Testis (tissue), 3 donors: ENCODE results near the gene PYCR2. TPM values are rescaled to one million over a fixed set of nuclear protein-coding genes. Genes with fewer than 3 reads are reported as not detected.

Experiments used
- DNase-seq: peaks from one replicate; pipeline ENCODE4 v3.0.0-alpha.2; 2019
- H3K27ac ChIP-seq, 2 donors: fragments of 200-600 bp; sonication (generic); one replicate each; pipeline ENCODE4 v1.5.1; 2019
- H3K27me3 ChIP-seq: fragments of 200-600 bp; sonication (generic); one replicate; pipeline ENCODE4 v1.5.1; 2019
- H3K36me3 ChIP-seq: fragments of 200-600 bp; sonication (generic); one replicate; pipeline ENCODE4 v1.5.1; 2017; ENCODE audit warnings: low read depth; ENCODE audit errors: missing control alignments
- H3K4me1 ChIP-seq: fragments of 200-600 bp; sonication (generic); one replicate; pipeline ENCODE4 v1.5.1; 2019
- H3K4me3 ChIP-seq, 2 donors: fragments of 200-600 bp; sonication (generic); one replicate each; pipeline ENCODE4 v1.5.1; 2017 to 2019
- H3K9me3 ChIP-seq: fragments of 200-600 bp; sonication (generic); one replicate; pipeline ENCODE4 v1.5.1; 2017
- POLR2A ChIP-seq: fragments of 450-650 bp; IDR thresholded peaks from one replicate; pipeline ENCODE4 v1.6.1; 2017; ENCODE audit warnings: antibody characterized with exemption, mild to moderate bottlenecking, moderate library complexity
- WGBS, 2 donors: methylation state at CpG; one replicate each; pipeline ENCODE4 v1.1.5; 2018; 5-methylcytosine and 5-hydroxymethylcytosine counted together
- intact Hi-C: fragments of 100-400 bp; cut with DNase I; formaldehyde crosslinking; loops from one replicate; pipeline ENCODE4 v1.15.1; 2023; ENCODE audit warnings: low total_unique reads
- polyA plus RNA-seq: library from polyadenylated mRNA; stranded (reverse); fragments of 350-450 nt; fragmentation: Illumina TruSeq; extraction: RNeasy Lipid Tissue Mini Kit (QIAGEN cat#74804); gene quantifications from one replicate; pipeline ENCODE4 v1.2.3, GENCODE V29; 2014; ENCODE audit warnings: low read depth, low replicate concordance; ENCODE audit not compliant: insufficient read depth
- total RNA-seq, 2 donors: library from RNA; depleted of rRNA; stranded (reverse); fragments of >200 nt; gene quantifications; one replicate each; pipeline ENCODE4 v1.2.3, GENCODE V29; 2016
- TF ChIP-seq, protein P1 (sequence below), 3 experiments: fragments of 450-650 bp in 2 of 3; fragments of 200-600 bp in 1 of 3; sonication (generic) in 1 of 3; IDR thresholded peaks; one replicate each; pipeline ENCODE4 v1.5.1; 2016 to 2019; ENCODE audit warnings: antibody characterized with exemption in 3 of 3, mild to moderate bottlenecking in 2 of 3, moderate library complexity in 1 of 3

The PYCR2 gene
- total and polyA plus RNA-seq, 3 donors from 2014 or later = 60.7 to 85.3 (median 64.2) TPM

DNA sequence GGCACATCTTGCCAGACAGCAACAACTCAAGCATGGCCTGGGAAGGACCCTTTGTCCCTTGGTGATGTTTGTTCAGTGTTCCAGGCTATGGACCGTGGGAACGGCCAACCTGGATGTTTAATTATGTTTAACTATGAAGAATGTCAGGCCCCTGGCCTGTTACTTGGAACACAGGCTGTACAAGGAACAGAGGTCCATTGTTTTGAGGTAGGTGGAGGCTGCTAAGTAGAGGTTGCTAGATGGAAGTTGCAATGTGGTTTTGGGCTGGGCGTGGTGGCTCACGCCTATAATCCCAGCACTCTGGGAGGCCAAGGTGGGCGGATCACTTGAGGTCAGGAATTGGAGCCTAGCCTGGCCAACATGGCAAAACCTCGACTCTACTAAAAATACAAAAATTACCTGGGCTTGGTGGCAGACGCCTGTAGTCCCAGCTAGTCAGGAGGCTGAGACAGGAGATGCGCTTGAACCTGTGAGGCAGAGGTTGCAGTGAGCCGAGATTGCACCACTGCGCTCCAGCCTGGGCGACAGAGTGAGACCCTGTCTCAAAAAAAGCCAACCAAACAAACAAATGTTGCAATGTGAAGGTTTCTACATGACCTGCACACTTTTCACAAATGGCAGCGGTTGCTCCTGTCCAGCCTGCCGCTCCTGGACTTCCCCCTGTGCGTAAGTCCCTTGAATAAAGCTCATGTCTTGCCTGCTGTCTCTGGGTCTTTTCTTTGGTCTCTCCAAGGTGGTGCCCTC, 32.6 kb downstream of the PYCR2 start:
- no peak for TF ChIP-seq POLR2A
- TF ChIP-seq, protein P1, sequence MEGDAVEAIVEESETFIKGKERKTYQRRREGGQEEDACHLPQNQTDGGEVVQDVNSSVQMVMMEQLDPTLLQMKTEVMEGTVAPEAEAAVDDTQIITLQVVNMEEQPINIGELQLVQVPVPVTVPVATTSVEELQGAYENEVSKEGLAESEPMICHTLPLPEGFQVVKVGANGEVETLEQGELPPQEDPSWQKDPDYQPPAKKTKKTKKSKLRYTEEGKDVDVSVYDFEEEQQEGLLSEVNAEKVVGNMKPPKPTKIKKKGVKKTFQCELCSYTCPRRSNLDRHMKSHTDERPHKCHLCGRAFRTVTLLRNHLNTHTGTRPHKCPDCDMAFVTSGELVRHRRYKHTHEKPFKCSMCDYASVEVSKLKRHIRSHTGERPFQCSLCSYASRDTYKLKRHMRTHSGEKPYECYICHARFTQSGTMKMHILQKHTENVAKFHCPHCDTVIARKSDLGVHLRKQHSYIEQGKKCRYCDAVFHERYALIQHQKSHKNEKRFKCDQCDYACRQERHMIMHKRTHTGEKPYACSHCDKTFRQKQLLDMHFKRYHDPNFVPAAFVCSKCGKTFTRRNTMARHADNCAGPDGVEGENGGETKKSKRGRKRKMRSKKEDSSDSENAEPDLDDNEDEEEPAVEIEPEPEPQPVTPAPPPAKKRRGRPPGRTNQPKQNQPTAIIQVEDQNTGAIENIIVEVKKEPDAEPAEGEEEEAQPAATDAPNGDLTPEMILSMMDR (IDR thresholded peaks at IDR 0.05) = no peak
- Histone ChIP-seq H3K36me3 (no peaks in the 10 kb centered on the region), H3K4me1 (no peaks in the 10 kb centered on the region), H3K27me3 (no peaks in the 10 kb centered on the region), H3K4me3 (no peak overlapping the region), H3K9me3 (no peaks in the 10 kb centered on the region), H3K27ac (no peak overlapping the region)
- 93% methylated on average over 11 to 14 of the region's 14 CpGs for WGBS, 2 donors
- intact Hi-C loops = no loop called here
- DNase-seq = no peak

DNA sequence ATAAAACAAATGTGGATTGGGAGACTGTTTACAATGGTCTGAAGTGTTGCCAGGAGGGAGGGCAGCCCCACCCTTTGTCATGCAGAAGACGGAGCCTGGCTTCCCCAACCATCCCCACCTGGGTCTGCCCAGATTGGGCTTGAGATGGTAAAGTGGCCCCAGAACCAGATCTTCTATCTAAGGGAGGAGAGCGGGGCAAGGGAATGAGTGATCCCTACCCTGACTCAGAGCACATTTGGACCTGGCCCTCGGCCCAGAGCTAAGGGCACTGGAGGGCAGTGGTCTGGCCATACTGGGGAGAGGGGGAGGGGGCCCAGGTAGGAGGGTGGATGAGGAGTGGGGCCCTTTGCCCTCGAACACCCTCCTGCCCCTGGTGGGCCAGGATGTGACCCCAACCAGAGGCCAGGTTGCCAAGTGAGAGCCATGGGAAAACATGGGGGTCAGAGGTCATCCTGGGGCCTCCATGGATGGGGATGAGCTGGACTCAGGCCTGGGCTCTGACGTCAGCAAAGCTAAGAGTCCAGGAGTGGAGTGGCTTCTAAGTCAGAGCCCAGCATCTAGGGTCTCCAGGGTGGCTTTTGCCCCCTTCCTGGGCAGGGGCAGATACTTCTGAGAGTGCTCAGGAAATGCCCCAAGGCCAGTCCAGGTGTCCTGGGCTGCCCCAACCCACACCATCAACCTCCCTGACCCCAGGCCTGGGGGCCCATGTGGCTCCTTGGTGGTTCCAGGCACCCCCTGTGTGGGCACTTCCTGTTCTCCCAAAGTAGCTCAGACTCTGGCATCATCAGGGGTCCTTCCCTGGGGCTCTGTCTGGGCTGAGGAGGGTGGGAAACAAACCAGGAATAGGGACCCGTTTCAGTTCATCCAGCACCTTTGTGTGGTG, 33.5 kb downstream of the PYCR2 start:
- WGBS, 2 donors = 72% methylated on average over 3 to 6 of the region's 6 CpGs
- intact Hi-C loops = no loop called here

DNA sequence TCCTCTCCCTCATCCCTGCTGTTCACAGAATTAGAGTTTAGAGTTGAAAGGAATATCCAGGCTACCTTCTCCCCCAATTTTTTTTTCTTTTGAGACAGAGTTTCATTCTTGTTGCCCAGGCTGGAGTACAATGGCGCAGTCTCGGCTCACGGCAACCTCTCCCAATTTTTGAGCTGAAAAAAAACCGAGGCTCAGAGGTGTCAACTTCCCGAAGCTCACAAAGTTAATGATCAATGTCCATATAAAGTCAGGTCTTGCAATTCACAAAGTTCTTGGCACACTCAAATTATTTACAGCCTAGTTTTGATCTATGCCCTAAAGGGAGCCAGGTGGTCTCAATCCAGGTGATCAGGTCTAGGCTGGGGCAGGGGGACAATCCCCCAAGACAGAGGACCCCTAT, 34.3 kb downstream of the PYCR2 start:
- intact Hi-C loops = no loop called here
- H3K27ac ChIP-seq = no peak overlapping the region

More for the DNA sequence above, 33.5 kb downstream of the PYCR2 start:
- Histone ChIP-seq H3K9me3 (no peaks in the 10 kb centered on the region), H3K4me3 (no peak overlapping the region), H3K27ac (no peak overlapping the region), H3K36me3 (no peaks in the 10 kb centered on the region), H3K27me3 (no peaks in the 10 kb centered on the region), H3K4me1 (no peaks in the 10 kb centered on the region)
- TF ChIP-seq, protein P1 (IDR thresholded peaks at IDR 0.05) = no peak
- DNase-seq = no peak

DNA sequence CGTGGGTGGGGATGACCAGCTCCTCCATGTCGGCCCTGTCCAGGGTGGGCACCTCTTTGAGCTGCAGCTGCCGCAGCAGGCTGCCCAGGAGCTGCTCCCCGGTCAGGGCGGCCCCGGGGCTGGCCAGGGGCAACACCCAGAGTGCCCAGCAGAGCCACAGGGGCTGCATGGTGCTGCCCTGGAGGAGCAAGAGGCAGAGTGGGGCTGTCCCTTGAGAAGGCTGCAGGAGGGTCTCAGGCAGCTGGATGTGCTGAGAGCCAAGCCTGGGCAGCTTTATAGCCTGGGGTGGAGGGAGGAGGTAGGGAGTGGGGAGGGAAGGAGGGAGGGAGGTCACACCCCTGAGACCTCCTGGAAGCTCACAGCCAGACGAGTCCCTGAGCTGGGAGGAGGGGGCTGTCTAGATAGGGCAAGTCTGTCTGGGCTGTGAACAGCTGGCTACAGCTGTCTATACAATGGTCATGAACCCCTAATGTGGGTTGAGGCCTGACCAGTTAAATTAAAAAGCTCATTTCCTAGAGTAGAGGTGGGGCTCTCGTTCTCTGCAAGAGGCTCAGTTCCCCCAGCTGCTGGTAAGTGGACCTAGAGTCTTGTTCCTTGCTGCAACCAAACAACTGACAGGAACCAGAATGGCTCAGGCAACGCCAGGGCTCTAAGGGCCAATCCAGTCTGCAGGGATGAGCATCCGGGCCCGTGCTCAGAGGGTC, 35.0 kb downstream of the PYCR2 start, which contains the start of gene LEFTY1:
LEFTY1 (minus strand) TSS at position 249 of the 704 bp plus-strand sequence; CDS start at position 169, 80 bp downstream.
- Histone ChIP-seq H3K4me1 (no peaks in the 10 kb centered on the region), H3K27ac (no peak within 1 kb of the TSS), H3K36me3 (no peaks in the 10 kb centered on the region), H3K4me3 (no peak within 1 kb of the TSS), H3K9me3 (no peaks in the 10 kb centered on the region), H3K27me3 (no peaks in the 10 kb centered on the region)
- TF ChIP-seq, protein P1 (IDR thresholded peaks at IDR 0.05) = no peak
- no peak for TF ChIP-seq POLR2A
- no peak for DNase-seq
- intact Hi-C loops = no loop called here
- WGBS, 2 donors = 44 to 68% methylated on average over 2 to 9 of the region's 11 CpGs

More for the DNA sequence above, 34.3 kb downstream of the PYCR2 start:
- no peaks in the 10 kb centered on the region for H3K36me3 ChIP-seq
- no peak overlapping the region for H3K4me3 ChIP-seq
- 90 to 94% methylated on average over 5 of the region's 5 CpGs for WGBS, 2 donors
- no peak for DNase-seq
- H3K4me1 ChIP-seq = no peaks in the 10 kb centered on the region
- no peaks in the 10 kb centered on the region for H3K9me3 ChIP-seq
- TF ChIP-seq POLR2A = no peak
- no peaks in the 10 kb centered on the region for H3K27me3 ChIP-seq
